Activated CD4-positive, alpha-beta T cell treated with anti-CD3 and anti-CD28 coated beads, Interleukin-2, Interleukin-6, amounts not matched to agents 100 ng/mL and 50 ng/mL, durations not matched to agents 16 hours and 8 hours (primary cell): ENCODE results near the gene PUDP.
"Not testable (repeated sequence)": the region's sequence is repeated elsewhere in the genome, so short reads cannot be mapped to it uniquely, and the experiment has no call there.

Source experiments
- DNase-seq: peaks from one replicate; pipeline ENCODE4 v3.0.0-alpha.2; 2020

Gene PUDP

DNA sequence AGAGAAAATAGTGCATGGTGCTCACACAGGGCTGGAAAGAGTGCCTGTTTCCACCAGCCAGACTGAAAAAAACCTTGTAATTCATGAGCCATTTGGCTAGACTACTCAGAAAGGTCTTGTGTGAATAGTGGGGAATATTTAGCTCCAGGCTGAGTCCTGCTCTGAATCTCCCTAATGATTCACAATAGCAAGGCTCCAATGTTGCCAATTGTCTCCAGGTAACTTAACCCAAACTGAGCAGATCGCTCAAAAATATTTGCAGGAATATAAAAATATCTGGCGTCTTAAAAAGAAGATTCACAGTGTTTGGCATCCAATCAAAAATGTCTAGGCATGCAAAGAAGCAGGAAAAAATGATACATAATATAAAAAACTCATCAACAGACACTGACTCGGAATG lies 125.0 kb downstream of the PUDP start:
- DNase-seq = not testable (repeated sequence)

DNA sequence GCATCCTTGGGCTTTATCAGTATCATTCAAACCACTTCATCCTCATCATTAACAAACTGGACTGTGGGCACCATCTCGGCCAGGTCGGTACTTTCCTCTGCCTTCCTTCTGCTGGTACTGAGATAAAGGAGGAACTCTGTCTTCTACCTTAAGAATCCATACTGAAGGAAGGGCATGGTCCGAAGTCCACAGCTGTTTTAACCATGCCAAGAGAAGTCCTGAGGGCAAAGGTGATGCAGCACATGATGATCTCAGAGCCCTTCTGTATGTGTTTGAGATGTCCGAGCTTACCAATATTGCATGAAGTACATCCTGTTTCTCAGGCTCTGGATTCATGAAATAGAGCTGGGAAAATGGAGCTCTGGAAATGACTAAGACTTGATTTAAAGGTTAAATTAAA lies 126.0 kb downstream of the PUDP start:
- DNase-seq = no peak

DNA sequence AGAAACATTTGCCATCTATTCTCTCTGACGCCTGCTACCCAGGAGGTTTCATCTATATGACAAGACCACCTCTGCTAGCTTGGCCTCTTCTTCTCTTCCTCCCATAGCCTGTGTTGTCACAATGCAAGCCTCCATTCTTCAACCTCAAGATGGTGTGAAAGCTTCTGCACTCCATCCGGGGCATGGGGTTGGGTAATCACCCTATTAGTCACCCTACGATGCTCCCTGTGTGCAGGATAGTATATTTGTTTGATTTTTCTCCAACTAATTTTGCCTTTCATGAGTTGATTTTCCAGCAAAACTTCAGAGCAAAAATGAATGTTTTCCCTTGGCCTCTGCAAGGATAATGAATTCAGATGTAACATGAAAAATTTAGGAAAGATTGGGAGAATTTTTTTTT lies 128.4 kb downstream of the PUDP start:
- no peak for DNase-seq

DNA sequence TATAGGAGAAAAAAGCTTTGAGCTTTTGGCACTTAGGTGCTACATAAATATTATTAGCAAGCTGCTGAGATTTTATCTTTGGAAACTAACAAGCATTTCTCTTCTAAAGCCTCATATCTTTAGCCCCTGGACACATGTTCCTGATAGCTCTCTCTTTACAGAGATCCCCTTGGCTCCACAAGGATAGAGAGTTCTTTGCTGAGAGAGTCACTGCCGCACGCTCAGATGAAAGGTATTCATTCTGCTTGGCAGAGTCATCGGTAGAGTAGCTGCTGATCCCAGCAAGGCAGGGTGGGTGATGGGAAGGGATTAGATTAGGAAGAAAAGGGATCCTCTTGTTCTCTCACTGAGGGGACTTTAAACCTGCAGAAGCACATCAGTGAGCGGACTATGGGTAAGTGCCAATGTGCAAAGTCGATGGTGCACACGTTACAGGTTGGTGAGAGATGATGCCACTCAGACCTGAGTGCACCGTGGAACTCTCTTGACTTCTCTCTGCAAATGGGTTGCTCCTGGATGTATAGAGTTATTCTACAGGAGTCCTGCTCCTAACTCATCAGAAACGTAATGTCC lies 135.6 kb downstream of the PUDP start:
- DNase-seq = not testable (repeated sequence)

DNA sequence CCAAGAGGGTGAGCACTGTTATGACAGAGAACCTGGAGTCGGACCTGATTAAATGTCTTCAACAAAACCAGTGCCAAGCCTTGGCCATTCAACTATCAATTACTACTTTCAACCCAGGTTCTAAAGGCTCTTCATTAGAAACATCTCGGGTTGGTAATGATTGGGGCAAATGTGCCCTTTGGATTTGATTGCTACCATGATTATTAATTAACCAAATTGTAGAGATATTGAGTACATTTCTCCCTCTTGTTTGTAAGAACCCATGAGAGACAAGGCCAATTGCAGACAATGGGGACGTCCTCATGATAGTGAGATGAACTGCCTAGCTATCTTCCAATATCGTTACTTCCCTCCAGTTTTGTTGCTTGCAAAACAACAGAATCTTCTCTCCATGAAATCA lies 137.1 kb downstream of the PUDP start:
- not testable (repeated sequence) for DNase-seq

DNA sequence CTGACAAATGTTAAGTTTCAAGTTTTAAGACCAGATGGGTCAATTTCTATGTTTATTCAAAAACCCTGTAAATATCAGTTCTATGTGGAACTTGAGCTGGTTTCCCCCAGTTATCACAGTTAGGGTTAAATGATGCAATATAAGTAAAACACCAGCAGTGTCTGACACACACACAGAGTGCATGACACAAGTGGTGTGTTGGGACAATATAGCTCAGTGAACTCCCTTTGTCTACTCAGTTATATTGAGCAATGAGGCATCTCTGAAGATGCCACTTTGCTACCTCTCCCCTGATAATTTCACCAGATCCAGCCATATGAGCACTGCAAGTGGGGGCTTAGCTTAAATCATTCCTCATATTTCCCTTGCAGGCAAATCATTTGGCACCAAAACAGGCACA lies 140.6 kb downstream of the PUDP start:
- not testable (repeated sequence) for DNase-seq
